GM18502 (cell line): Measurements from ENCODE around the gene RAB3D.
"Not testable (repeated sequence)": the region's sequence is repeated elsewhere in the genome, so short reads cannot be mapped to it uniquely, and the experiment has no call there.

Experiments used
- ATAC-seq: cut with Tn5 transposase; IDR thresholded peaks from one replicate; pipeline ENCODE4 v1.9.1; 2021; ENCODE audit warnings: mild to moderate bottlenecking; ENCODE audit not compliant: unreplicated experiment, poor library complexity

The RAB3D gene, protein sequence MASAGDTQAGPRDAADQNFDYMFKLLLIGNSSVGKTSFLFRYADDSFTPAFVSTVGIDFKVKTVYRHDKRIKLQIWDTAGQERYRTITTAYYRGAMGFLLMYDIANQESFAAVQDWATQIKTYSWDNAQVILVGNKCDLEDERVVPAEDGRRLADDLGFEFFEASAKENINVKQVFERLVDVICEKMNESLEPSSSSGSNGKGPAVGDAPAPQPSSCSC

DNA sequence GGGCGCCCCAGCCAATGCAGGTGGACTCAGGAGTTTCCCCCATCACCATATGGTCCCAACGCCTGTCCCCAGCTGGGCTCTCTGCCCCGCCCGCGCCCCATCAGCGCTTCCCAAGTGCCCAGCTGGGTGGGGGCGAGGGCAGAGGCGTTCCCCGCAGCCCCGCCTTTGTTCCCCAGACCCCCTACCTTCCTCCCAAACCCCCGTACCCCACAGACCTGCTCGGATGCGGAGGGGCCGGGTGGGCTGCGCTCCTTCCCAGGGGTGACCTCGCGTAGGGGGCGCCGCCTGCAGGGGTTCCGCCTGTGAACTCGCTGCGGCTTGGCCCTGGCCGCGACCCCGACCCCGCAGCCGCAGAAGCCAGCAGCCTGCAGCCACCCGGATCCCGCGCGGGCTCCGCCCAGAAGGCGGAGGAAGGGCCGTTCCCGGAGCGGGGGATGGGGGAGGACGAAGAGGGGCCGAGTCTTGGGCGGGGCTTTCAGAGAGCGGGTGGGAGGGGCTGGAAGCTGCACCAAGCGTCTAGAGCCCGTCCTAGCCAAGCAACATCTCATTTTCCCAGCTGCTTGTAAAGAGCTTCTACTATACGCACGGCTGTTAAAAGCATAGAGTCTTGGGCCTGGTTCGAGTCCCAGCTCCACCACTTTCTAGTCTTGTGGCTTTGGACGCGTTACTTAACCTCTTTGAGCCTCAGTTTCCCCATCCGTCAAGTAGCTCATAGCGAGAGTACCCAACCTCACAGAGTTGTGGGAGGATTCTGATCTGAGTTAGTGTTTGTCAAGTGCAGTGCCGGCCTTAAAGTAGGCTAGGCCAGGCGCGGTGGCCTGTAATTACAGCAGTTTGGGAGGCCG lies at the start of gene RAB3D:
Gene RAB3D (minus strand): TSS at position 404 of the 845 bp plus-strand sequence. CDS start 2,258 bp downstream, outside the sequence.
- peak; percentile 69 for ATAC-seq

DNA sequence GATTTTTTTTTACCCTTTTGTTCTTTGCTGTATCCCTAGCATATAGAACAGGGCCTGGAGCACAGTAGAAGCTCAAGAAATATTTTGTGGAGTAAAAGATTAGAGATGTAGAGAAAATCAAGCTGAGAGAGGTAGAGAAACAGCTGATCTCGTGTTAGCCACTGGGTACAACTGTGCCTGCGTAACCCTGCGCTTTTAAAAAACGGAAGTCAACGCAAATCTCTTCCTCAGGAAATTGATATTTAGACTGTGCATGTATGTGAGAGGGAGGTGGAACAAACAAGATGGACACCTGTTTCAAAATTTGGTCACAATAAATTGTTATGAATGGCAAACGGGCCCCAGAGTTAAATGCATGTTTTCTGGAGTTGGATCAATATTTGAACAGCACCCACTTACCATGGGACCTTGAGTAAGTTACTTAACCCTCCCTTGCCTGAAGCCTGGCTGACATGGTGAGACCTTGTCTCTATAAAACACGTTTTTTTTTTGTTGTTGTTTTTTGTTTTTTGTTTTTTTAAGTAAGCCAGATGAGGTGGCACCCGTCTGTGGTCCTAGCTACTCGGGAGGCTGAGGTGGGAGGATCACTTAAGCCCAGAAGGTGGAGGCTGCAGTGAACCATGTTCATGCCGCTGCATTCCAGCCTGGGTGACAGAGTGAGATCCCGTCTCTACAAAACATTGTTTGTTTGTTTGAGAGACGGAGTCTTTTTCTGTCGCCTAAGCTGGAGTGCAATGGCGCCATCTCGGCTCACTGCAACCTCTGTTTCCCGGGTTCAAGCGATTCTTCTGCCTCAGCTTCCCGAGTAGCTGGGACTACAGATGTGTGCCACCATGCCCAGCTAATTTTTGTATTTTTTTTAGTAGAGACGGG lies 47.9 kb upstream of the RAB3D start:
- ATAC-seq = no peak

GRCh38 chr19:11384778-11385129 lies 45.3 kb upstream of the RAB3D start:
- ATAC-seq = no peak

- no peak for ATAC-seq
These were observed 44.2 kb upstream of the RAB3D start for GRCh38 chr19:11383706-11384048.

GRCh38 chr19:11382898-11383705 lies 43.6 kb upstream of the RAB3D start:
- no peak for ATAC-seq

GRCh38 chr19:11380653-11381537 lies 41.4 kb upstream of the RAB3D start:
- peak; percentile 77 for ATAC-seq

DNA sequence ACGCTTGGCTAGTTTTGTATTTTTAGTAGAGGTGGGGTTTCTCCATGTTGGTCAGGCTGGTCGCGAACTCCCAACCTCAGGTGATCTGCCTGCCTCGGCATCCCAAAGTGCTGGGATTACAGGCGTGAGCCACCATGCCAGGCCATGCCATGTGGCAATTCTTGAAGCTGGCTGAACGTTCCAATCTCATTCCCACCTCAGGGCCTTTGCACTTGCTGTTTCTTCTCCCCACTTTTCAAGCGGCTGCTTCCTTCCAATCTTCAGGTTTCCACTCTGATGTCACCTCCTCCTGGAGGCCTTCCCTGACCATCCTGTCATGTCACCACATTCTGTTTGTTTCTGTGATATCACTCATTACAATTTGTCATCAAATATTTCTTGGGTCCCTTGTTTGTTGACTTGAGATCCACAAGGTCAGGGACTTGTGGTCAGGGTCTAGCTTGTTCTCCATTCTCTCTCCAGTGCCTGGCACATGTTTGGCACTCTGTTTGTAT lies 40.4 kb upstream of the RAB3D start:
- no peak for ATAC-seq

DNA sequence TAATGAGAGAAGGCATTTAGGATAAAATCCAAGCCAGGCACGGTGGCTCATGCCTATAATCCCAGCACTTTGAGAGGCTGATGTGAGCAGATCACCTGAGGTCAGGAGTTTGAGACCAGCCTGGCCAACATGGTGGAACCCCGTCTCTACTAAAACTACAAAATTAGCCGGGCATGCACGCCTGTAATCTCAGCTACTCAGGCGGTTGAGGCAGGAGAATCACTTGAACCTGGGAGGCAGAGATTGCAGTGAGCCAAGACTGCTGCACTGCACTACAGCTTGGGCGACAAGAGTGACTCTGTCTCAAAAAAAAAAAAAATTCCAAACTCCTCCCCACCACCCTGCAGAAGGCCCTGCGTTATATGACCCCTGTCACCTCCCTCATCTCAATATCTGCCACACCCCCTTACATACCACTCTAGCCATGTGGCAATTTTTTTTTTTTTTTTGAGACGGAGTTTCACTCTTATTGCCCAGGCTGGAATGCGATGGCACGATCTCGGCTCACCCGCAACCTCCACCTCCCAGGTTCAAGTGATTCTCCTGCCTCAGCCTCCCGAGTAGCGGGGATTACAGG lies 39.9 kb upstream of the RAB3D start:
- not testable (repeated sequence) for ATAC-seq

GRCh38 chr19:11378319-11379189 lies 39.1 kb upstream of the RAB3D start:
- no peak for ATAC-seq

DNA sequence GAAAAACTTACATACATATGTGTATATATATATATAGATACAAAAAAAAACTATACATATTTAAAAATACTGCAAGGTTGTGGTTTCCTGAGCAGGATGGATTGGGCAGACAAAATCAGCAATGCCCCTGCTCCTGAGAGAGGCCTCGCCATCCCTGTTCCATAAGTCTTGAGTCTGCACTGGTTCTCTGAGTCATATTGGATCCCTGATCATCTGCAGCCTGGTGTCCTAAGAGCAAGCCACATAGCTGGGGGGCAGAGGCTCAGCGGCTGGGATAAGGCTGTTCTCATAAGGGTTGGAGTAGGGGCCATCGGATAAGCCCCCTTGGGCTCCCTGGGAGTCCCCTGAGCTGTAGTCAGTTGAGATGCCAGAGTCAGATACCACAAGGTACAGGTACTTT lies 38.3 kb upstream of the RAB3D start:
- ATAC-seq = no peak

- ATAC-seq = no peak
These were observed 37.8 kb upstream of the RAB3D start for GRCh38 chr19:11377237-11377636.

- ATAC-seq = no peak
These were observed 35.9 kb upstream of the RAB3D start for GRCh38 chr19:11375143-11375948.

DNA sequence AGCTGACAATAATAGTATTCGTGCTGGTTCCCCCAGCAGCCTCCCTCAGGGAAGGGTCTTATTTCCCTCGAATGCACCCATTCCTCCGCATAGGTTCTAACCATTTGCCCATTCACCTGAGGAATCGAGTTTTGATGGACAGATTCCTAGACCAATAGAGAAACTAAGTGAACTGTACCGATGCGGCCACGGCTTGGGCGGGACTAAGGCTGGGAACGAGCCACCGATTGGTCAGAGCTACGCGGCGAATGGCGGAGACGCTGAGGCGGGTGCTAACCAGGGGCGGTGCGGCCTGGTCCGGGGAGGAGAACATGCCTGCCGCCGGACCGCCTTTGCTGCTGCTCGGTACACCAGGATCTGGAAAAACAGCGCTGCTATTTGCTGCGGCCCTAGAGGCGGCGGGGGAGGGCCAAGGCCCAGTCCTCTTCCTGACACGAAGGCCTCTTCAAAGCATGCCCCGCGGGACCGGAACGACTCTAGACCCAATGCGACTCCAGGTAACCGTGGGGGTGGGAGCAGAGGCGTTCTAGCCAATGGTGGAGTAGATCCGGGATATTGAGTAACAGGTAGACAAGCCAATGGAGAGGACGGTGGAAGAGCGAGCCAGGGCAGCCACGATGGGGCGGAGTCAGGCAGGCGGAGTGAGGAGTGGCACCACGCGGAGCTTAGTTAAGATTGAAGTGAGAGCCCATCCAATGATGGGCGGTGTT lies 35.1 kb upstream of the RAB3D start, which contains the start of gene SWSAP1:
Gene SWSAP1 (plus strand): TSS at position 234 of the 710 bp plus-strand sequence. CDS start 15 bp downstream, at position 249.
- ATAC-seq = peak; percentile 85

DNA sequence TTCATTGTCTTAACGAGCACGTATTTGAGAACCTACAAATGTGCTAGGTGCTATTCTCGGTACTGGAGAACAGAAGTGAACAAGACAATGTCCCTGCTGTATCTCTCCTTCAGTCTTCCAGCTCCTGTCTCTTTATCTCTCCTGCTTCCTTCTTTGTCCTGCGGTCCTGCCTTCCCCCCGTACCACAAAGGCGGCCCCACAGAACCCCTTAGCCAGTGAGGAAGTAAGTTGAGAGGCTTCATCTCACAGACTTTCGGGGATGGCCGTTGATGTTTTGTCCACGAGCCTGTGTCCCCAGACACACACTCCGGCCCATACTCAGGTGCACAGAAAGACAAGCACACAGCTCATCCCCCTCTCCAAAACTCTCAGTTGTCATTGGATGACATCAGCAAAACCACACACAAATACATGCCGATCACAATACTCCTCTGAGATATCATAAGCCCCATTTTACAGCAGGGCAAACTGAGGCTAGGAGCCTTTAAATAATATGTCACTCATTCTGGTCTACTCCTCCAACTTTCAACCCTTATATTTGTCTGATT lies 34.5 kb upstream of the RAB3D start:
- ATAC-seq = no peak

GRCh38 chr19:11373166-11373884 lies 33.9 kb upstream of the RAB3D start:
- ATAC-seq = no peak
